Stimulated activated CD8-positive, alpha-beta memory T cell treated with anti-CD3 and anti-CD28 coated beads, Interleukin-4, amount 100 ng/mL, for 4 hours (primary cell): ENCODE measurements around the gene RAMP3.
"Not testable (repeated sequence)": the region's sequence is repeated elsewhere in the genome, so short reads cannot be mapped to it uniquely, and the experiment has no call there.

Experiments used
- DNase-seq, 2 donors: peaks; one replicate each; pipeline ENCODE4 v3.0.0-alpha.2; 2020; ENCODE audit warnings: low read depth in 2 of 2, low spot score in 1 of 2

RAMP3 gene

GRCh38 chr7:45131891-45132290 is 25.7 kb upstream of the RAMP3 start:
- no peak for DNase-seq

DNA sequence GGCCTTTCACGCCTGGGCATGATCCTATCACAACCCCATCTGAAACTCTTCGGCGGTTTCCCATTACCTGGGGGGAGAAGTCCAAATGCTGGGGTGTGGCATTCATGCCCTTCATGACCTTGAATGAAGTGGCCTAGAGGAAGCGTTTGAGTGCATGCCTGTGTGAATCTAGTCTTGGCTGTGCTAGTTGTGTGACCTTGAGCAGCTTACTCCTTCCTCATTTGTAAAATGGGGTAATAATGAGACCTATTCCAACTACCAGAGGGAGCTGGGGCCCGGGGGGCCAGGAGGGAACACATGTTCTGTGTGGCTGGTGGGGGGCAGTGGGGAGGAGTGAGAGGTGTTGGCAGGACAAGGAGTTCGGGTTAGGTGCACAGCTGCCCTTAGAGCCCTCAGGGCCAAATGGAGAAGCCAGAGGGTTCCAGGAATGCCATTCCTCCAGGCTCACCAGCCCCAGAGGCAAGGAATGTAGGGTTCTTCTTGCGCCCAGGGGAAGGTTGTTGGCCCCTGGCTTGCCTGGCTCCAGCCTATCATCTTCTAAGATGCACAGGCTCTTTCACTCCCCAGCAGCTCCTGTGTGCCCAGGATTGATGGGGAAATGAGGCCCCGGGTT is 24.8 kb upstream of the RAMP3 start:
- no peak for DNase-seq

GRCh38 chr7:45133352-45133751 is 24.2 kb upstream of the RAMP3 start:
- no peak for DNase-seq

DNA sequence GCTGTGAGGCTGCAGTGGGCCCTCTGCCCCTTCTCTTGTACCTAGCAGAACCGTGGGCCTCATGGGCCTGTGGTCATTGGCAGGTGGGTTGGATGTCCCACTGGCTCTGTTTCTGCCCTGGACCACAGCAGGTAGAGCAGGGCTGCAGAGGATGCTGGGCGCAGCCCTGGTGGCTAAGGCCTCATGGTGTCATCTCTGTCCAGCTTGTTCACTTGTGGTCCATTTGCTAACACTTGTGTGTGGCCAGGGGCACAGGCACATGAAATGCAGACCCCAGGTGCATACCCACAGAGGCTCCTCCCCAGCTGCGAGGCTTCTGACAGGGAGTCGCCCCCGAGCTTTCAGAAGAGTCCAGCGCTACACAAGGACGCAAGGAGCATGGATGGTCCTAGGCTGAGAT is 23.7 kb upstream of the RAMP3 start:
- no peak for DNase-seq

GRCh38 chr7:45136106-45137060 is 21.2 kb upstream of the RAMP3 start:
- DNase-seq: peak; percentile 37 to 39

- DNase-seq: no peak
Measured at GRCh38 chr7:45138433-45139267, 18.9 kb upstream of the RAMP3 start.

GRCh38 chr7:45140827-45141226 is 16.8 kb upstream of the RAMP3 start:
- DNase-seq: no peak

GRCh38 chr7:45143616-45144015 is 14.0 kb upstream of the RAMP3 start:
- no peak for DNase-seq

DNA sequence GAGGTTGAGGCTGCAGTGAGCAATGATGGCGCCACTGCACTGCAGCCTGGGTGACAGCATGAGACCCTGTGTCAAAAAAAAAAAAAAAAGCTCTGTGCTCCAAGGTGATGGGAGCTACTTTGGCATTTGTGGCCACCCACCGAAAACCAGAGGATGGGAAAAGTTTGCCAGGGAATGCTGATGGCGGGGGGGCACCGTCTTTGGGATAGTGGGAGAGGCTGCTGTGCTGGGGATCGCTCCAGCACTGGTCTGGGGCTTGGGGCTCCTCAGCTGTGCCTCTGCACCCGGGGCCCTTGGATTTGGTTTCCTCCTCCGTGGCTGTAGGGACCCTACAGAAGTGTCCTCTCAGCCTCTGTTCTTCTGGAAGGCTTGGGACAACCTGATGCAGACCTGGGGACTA is 11.7 kb upstream of the RAMP3 start:
- no peak for DNase-seq

DNA sequence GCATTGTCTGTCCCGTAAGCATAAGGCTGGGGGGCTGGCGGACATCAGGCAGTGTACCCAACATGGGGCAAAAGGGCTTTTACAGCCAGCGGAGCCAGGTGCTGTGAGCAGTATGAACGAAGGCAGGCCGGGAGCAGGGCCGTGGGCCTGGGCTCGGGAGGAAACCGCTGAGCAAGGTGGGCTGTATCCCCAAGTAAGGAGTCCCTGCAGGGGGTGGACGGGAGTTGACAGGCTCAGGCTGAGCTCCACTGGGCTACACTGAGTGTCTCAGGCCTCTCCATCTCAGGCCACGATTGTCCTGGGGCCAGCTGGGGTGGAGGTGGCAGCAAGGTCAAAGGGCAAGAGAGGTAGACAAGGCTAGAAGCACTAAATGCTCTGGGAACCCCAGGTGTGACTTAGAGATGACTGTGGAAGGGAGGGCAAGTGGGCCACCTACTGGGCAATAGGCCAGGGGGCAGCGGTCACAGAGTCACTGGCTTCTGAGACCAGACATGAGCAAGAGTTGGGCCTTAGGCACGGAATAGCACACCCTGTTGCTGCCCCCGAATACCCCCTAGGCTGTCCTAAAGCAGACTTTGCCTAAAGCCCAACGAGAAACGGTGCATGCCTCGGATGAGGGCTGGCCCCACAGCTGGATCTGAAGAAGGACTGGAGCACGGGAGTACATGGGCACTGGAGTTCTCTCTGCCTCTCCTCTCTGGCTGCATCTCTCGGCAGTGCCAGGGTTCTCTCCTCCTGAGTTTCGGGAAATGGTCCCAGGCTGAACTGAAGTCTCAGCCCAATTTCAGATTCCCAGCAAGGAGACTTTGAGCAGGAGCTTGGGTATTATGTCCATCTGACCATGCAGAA is 10.8 kb upstream of the RAMP3 start:
- DNase-seq: no peak

GRCh38 chr7:45147858-45148652 is 9.5 kb upstream of the RAMP3 start:
- DNase-seq: no peak

DNA sequence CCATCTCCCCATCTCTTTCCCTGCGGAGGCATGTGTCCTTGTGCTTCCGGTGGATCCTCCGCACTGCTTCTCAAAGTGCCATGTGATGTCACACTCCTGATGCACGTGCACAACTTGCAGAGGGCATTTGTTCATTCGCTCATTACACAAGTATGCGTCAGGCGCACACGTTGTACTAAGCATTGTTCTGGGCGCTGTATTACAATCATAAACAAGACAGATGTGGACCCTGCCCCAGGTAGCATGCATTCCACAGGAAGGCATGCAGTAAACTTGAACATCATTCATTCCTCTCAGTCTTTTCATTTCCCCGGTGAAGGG is 9.0 kb upstream of the RAMP3 start:
- DNase-seq: no peak

GRCh38 chr7:45149606-45150005 is 8.0 kb upstream of the RAMP3 start:
- DNase-seq: no peak

DNA sequence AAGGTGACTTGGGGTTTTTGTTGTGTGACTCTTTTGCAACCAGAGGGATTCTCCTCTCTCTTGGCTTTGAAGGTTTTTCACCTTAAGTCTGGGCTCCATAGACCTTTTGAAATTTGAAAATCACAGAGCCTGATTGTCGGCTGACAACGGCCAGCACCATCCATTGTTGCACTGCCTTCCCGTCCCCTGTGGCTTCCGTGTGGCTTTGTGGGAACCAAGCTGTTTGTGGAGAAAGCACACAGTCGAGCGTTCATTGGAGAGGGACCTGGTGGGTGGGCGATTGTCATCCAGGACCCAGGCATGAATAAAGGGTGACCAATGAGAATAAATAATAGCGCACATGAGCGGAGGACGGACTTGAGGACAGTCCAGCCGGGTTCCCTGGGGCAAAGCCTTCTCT is 7.4 kb upstream of the RAMP3 start:
- no peak for DNase-seq

DNA sequence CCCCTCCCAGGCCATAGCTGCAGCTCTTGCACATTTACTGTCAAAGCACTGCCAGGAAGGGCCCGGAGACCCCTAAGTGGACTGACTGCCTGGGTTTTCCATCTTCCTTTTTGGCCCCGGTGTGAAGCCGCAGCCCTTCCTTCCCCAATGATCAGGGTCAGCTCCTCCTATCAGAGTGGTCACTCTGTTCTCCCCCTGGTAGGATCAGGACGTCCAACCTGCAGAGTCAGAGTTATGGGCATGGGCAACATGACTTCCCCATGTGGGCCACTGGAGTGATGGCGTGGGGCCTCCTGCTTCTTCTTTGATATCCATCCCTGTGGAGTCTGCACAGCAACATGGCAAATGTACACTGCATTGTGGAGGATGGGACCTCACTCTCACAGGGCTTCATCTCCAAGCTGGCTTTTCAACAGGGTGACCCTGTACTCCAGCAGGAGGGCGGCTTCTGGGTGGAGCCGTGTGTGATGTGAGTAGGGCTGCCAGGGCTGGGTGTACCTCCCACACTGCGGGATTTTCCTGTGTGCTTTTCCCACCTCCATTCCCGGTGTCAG is 6.4 kb upstream of the RAMP3 start:
- no peak for DNase-seq

GRCh38 chr7:45151967-45152366 is 5.6 kb upstream of the RAMP3 start:
- no peak for DNase-seq

DNA sequence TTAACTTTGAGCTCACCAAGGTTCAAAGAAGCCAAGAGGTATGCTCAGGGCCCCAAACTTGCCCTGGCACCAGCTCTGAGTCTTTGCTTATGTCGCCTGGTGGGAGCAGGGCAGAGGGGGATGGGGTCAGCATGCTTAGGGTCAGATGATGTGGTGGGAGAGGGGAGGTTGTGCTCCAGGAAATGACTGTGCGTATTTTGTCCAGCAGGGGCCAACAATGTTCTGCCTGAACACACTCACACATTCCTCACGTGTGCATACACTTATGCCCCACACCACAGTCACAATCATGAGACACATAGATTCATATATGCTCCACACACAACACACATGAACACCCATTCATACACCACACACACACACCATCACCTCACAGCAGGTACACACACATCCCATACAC is 4.4 kb upstream of the RAMP3 start:
- DNase-seq: no peak

GRCh38 chr7:45153861-45154260 is 3.7 kb upstream of the RAMP3 start:
- DNase-seq: not testable (repeated sequence)

DNA sequence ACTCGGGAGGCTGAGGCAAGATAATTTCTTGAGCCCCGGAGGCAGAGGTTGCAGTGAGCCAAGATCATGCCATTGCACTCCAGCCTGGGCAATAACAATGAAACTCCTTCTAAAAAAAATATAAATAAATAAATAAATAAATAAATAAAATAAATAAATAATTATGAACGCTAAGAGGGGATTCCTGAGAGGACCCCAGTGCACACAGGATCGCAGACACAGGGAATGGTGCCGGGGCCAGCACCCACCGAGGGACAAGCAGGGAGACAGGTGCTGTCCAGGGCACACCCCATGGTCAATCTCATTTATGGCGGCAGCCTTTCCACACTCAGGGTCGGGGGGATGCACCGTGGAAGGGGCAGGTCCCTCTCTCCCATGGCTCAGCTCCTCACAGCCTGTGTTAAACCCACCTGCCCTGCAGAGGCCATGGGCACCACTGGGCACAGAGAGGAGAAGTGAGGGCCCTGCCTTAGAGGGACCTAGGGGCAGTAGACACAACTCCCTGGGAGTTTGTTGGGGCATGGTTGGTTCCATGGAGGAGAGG is 2.2 kb upstream of the RAMP3 start:
- DNase-seq: no peak

- DNase-seq: no peak
Measured at GRCh38 chr7:45155941-45156340, 1.6 kb upstream of the RAMP3 start.
